ENCODE data around the gene RPL19.
A peak's percentile ranks its signal among the peaks of the same experiment; 100 is the strongest.

RPL19 gene

GRCh38 chr17:39199820-39200069 lies 338 bp upstream of the RPL19 start:
- DNase-seq, result peak; percentile 96

DNA sequence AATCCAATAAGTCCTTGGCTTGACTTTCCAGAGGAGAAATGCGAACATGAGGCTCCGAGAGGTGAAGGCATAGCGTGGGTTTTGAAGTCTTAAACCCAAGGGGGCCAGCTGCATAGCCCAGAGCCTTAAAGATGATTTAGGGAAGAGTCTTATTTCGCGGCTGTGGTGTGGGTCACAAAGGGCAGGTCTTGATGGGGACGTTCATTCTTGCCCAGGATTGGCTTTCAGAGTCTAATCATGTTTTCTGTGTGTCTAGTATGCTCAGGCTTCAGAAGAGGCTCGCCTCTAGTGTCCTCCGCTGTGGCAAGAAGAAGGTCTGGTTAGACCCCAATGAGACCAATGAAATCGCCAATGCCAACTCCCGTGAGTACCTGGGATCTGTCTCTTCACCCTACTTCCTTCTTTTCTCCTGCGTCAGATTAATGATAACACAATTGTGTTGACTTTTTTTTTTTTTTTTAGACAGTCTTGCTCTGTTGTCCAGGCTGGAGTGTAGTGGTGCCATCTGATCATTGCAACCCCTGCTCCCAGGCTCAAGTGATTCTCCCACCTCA lies 951 bp downstream of the RPL19 start:
- no peak for DNase-seq

GRCh38 chr17:39204245-39204644 lies 4.2 kb downstream of the RPL19 start:
- no peak for DNase-seq

- DNase-seq, result no peak
Observed at GRCh38 chr17:39205112-39205526, 5.0 kb downstream of the RPL19 start.

- DNase-seq, result peak; percentile 47
Observed at GRCh38 chr17:39208136-39208535, 8.1 kb downstream of the RPL19 start.

DNA sequence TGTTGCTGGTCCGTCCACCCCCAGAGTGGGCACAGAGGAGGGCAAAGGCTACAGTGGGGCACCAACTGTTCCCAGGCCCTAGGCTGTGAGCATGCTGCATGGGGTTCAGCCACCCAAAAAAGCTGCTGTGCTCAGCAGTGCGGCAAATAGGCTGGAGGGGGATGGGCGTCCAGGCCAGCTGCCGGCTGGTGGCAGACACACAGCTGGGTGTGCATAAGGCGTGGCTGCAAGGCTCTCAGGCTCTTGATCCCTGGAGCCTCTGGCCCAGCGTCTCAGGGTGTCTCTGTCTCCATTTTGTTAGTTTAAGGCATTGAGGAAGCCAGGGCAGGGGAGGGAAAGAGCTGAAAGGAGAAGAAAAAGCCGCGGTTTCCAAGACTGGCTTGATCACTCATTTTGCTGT lies 8.8 kb downstream of the RPL19 start:
- DNase-seq, result peak; percentile 60

DNA sequence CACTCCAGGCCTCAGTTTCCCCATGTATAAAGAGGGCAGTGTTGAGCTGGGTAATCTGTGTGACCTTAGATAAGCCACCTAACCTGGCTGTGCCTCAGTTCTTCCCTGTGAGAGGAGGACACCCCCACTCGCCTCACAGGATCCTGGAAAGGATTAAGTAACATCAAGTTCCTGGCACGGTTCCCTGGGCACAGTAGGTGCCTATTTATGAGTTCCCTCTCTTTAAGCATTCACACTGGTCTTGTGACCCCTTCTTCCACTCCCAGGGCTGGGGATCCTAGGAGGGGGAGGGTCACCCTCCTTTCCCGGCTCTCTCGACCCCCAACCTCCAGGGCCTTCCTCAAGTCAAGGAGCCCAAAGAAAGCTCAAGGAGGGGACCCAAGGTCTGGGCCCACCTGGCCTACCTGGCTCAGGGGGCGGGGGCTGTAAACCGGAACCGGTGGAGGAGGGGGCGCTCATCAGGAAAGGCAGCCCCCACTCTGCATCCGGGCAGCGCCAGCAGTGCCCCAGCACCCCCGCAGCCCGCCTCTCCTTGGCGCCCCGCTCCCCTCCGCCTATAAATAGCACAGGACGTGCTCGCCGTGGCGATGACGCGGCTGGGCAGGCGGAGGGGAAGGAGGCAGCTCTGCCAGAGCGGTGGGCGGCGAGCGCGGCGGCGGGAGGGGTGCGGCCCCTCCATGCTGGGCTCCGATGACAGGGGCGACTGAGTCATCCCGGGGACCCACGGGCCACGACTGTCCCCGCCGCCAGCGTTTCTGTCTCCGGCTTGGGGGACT lies 9.4 kb downstream of the RPL19 start:
- DNase-seq, result no peak

DNA sequence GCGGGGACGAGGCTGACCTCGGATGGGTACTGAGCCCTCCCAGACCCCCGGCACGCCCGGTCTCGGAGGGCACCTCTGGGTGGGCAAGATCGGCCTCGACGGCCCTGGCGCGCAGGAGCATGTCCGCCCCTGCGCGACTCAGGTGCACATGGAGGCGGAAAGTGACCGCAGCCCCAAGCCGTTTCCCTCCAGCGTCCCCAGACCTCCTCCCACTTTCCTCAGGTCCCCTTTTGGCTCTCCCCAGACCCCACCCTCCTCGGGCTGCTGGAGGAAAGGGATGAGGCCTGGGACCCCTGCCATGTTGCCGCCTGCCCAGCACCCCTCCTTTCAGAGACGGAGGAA lies 10.0 kb downstream of the RPL19 start:
- DNase-seq, result no peak

- no peak for DNase-seq
Observed at GRCh38 chr17:39212195-39212810, 12.2 kb downstream of the RPL19 start.

GRCh38 chr17:39212841-39213480 lies 12.9 kb downstream of the RPL19 start:
- no peak for DNase-seq

- no peak for DNase-seq
Observed at GRCh38 chr17:39213852-39214251, 13.8 kb downstream of the RPL19 start.

GRCh38 chr17:39217734-39218369 lies 17.8 kb downstream of the RPL19 start:
- no peak for DNase-seq

DNA sequence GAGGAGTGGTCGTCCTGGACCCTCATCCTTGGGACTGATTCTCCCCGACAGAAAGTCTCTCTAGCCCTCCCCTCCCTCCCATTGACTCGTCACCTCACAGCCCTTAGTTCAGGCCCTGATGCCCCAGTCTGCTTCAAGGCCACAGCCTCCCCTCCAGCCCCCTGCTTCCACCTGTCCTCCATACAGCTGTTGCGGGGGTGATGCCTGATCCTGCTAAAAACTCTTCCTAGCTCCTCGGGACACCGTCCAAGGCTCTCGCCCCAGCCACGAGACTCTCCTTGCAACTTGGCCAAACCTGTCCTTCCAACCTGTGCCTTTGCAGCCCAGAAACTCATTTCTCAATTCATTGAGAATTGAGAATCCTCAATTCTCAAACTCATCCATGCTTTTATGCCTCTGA lies 18.8 kb downstream of the RPL19 start:
- DNase-seq, result no peak

- DNase-seq, result no peak
Observed at GRCh38 chr17:39219647-39220154, 19.6 kb downstream of the RPL19 start.

- no peak for DNase-seq
Observed at GRCh38 chr17:39221572-39221971, 21.5 kb downstream of the RPL19 start.

DNA sequence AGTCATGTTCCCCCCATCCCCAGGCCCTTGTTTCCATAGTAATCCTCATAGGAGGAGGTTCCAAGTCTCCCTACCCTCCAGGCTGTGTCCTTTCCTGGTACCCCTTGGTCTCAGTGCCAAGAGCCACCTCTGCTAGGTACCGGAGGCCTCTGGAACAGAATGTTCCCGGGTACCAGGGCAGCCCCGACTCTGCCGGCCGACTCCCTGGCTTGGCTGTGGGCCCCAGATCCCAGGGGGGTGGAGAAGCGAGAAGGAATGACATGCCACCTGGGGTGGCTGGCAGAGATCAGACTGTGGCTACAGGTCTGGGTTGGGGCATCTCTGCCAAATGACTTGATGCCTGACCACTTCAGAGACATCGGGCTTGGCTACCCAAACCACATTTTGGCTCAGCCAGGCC lies 22.1 kb downstream of the RPL19 start:
- no peak for DNase-seq

DNA sequence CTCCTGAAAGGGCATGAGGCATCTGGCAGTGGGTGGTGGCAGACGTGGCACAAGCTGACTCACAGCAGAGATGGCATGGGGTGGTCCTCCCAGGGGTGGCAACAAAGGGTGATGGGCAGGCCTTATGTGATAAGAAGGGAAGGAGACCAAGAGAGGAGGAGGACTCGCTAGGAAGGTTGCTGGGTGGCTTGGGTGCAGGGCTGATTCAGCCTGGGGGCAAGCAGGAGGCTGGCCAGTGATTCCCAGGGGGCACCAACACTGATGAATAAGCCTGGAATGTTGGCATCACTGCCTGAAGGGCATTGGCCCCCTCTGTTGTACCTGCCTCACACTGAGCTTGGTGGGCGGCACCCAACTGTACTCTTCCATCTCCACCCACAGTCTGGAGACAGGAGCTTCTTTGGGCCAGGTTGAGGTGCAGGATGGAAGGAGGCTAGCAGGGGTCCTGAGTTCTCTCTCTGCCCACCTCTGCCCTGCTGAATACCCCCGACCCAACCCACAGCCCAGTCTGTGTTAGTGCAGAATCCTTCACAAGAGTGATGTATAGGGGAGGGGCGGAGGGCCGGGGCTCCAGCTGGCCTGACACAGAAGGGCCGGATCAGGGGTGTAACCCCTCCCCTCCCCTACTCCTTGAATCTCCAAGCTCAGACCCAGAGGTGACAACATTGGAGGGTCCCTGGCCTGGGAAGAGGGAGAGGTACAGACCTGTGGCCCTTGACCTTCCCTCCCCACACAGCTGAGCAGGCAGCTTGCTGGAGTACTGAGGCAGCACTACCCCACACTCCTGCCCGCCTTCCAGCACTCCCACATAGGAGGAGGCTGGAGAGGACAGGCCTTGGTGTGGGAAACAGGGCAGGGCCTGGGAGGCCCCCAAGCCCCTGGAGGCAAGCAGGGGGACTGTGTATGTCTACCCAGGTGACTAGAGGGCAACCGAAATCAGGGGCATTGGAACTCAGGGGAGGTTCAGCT lies 23.1 kb downstream of the RPL19 start:
- no peak for DNase-seq

DNA sequence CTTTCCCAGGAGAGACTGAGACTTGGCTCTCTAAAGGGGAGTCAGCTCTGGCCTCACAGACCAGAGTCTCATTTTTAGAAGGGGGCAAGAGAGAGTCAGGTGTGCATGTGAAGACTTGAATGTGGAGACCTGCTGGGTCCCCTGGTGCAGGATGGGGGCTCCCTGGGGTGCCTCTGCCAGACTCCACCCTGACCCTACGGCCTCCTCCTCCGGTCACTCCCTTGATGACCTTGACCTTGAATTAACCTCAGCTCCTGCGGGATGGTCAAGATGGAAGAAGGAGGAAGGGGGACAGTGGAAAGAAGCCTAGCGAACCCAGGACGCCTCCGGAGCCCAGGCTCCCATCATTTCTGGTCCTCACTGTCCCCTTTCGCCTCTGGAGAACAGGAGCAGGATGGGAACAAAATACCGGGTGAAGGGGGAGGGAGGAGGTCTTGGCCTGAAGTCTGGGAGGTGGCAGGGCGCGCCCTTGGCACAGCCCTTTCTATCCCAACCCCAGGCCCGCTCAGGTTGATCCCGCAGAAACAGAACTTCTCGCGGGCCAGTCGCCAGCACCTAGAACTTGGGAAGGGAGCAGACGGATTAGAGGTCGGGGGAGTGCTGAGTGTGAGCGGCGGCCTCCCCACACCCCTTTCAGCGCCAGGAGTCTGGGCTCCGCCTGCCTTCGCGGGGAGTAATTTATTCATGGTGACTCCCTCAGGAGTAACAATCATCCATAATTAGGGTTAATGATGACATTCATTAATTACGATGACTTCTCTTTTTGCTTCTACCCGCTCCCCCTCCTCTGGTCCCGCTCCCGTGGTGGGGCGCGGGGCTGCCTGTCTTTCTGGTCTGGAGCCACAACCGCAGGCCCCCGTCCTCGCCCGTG lies 24.1 kb downstream of the RPL19 start:
- DNase-seq, result no peak

GRCh38 chr17:39224778-39225307 lies 24.8 kb downstream of the RPL19 start:
- no peak for DNase-seq

DNA sequence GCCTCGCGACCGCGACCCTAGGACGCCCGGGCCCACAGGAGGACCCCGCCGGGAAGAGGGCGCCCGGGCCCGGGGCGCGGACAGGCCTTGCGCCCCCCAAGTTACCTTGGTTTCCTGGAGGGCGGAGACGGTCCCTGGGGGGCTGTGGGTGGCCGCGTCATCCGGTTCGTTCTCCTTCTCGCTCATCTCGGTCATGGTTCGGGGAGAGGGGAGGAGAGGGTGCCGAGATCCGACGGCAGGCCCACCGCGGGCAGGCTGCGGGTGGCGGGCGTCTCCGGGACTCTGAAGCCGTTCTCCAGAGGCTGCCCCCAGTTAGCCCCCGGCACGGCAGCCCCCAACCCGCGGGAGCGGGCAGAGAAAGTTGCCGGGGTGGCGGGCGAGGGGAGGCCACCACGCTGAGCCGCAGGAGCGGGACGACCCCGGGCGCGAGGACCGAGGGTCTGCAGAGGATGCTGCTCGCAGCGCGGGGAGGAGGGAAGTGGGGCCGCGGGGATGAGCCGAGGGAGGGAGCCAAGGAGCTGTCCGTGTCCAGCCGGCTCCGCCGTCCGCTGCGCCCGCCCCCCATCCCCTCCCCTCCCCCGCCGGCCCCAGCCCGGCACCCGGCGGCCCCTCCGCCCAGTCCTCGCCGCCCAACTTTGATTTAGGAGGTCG lies 25.4 kb downstream of the RPL19 start, which contains the start of gene STAC2:
TSS of gene STAC2 (minus strand) at position 638 of the 651 bp plus-strand sequence. CDS start at position 195, 443 bp downstream.
- no peak for DNase-seq

All from NCI-H1694 treated with DMSO at 0.1 percent for 48 hours (cell line).